SK-N-SH (cell line): ENCODE results near the gene ARHGEF6. TPM values are rescaled to one million over a fixed set of nuclear protein-coding genes. Genes with fewer than 3 reads are reported as not detected.

Source experiments
- CTCF ChIA-PET: fragments of 300-600, 350-600 bp; formaldehyde crosslinking; extraction: SDS; loops from one replicate; lab custom pipeline; 2021; lab: Yijun Ruan, JAX
- POLR2A ChIA-PET: fragments of 350-600 bp; sonication (Branson Sonifier 250); formaldehyde crosslinking; extraction: SDS; loops from one replicate; lab custom pipeline; 2020; ENCODE audit warnings: antibody characterized with exemption, inconsistent platforms; lab: Yijun Ruan, JAX
- DNase-seq: peaks from one replicate; pipeline ENCODE4 v3.0.0; 2012
- H2AFZ ChIP-seq: fragments of 200-600 bp; sonication (generic); 2 replicates; pipeline ENCODE4 v1.8.1; 2016; ENCODE audit warnings: antibody characterized with exemption, mild to moderate bottlenecking, low read depth
- H3F3A ChIP-seq: fragments of 200-600 bp; sonication (generic); replicated peaks from 2 replicates; pipeline ENCODE3; 2016; ENCODE audit warnings: antibody characterized with exemption, mild to moderate bottlenecking; ENCODE audit not compliant: insufficient read depth
- H3K27ac ChIP-seq, 2 experiments: fragments of 200-500 bp in 1 of 2; fragments of 200-600 bp in 1 of 2; sonication (Bioruptor generic) in 1 of 2; sonication (generic), shearing (Covaris generic) in 1 of 2; 2 replicates each; pipeline versions ENCODE4 v1.5.1 to v1.6.1; 2014 to 2016; ENCODE audit warnings: low read depth in 2 of 2, inconsistent platforms in 1 of 2, low read length in 1 of 2, mild to moderate bottlenecking in 1 of 2, mixed read lengths in 1 of 2
- H3K27me3 ChIP-seq: fragments of 200-600 bp; sonication (generic), shearing (Covaris generic); 2 replicates; pipeline ENCODE4 v1.6.1; 2016; ENCODE audit warnings: mixed run types; ENCODE audit not compliant: insufficient read depth
- H3K36me3 ChIP-seq, 2 experiments: fragments of 200-500 bp in 1 of 2; fragments of 200-600 bp in 1 of 2; sonication (Bioruptor generic) in 1 of 2; sonication (generic) in 1 of 2; replicated peaks in 1 of 2; 2 replicates each; pipeline versions ENCODE3 to v1.5.1; 2014 to 2016; ENCODE audit warnings: low read length in 1 of 2, mild to moderate bottlenecking in 1 of 2; ENCODE audit not compliant: insufficient read depth in 2 of 2, control insufficient read depth in 1 of 2
- H3K4me1 ChIP-seq, 2 experiments: fragments of 200-500 bp in 1 of 2; fragments of 200-600 bp in 1 of 2; sonication (Bioruptor generic) in 1 of 2; sonication (generic), shearing (Covaris generic) in 1 of 2; 2 replicates each; pipeline versions ENCODE4 v1.5.1 to v1.6.1; 2014 to 2016; ENCODE audit warnings: low read depth in 1 of 2, low read length in 1 of 2, mixed run types in 1 of 2; ENCODE audit not compliant: insufficient read depth in 2 of 2, control insufficient read depth in 1 of 2
- H3K4me2 ChIP-seq: fragments of 200-600 bp; sonication (generic), shearing (Covaris generic); 2 replicates; pipeline ENCODE4 v1.6.1; 2017; ENCODE audit warnings: mixed run types
- H3K4me3 ChIP-seq, 2 experiments: fragments of 200-500 bp in 1 of 2; fragments of 200-600 bp in 1 of 2; sonication (Bioruptor generic) in 1 of 2; sonication (generic), shearing (Covaris generic) in 1 of 2; 2 replicates each; pipeline versions ENCODE4 v1.5.1 to v1.8.1; 2014 to 2016; ENCODE audit warnings: low read depth in 2 of 2, inconsistent platforms in 1 of 2, low read length in 1 of 2, mild to moderate bottlenecking in 1 of 2, mixed read lengths in 1 of 2, moderate library complexity in 1 of 2
- H3K79me2 ChIP-seq: fragments of 200-600 bp; sonication (generic); 2 replicates; pipeline ENCODE4 v1.8.1; 2017; ENCODE audit warnings: mild to moderate bottlenecking; ENCODE audit not compliant: insufficient read depth
- H3K9ac ChIP-seq: fragments of 200-600 bp; sonication (generic); 2 replicates; pipeline ENCODE4 v1.6.1; 2017; ENCODE audit warnings: mixed run types
- H3K9me2 ChIP-seq: fragments of 200-600 bp; sonication (generic); 2 replicates; pipeline ENCODE4 v1.6.1; 2017; ENCODE audit warnings: mixed run types
- H3K9me3 ChIP-seq: fragments of 200-600 bp; sonication (generic); 2 replicates; pipeline ENCODE4 v1.6.1; 2017; ENCODE audit warnings: mixed run types, mild to moderate bottlenecking, moderate library complexity
- H4K20me1 ChIP-seq: fragments of 200-600 bp; sonication (generic); 2 replicates; pipeline ENCODE4 v1.6.1; 2017; ENCODE audit warnings: mild to moderate bottlenecking, mixed run types; ENCODE audit not compliant: insufficient read depth
- CTCF ChIP-seq: fragments of 200-600 bp; sonication (generic); IDR thresholded peaks from 2 replicates; pipeline ENCODE4 v1.6.1; 2017; ENCODE audit warnings: antibody characterized with exemption, mild to moderate bottlenecking, moderate library complexity
- EP300 ChIP-seq, 2 experiments: IDR thresholded peaks; 2 replicates each; pipeline versions ENCODE4 v1.4.0 to v1.6.1; 2012; ENCODE audit warnings: borderline replicate concordance in 1 of 2, low read depth in 1 of 2, low read length in 1 of 2
- MEF2A ChIP-seq: IDR thresholded peaks from 2 replicates; pipeline ENCODE4 v1.4.0; 2012; ENCODE audit warnings: low read depth, borderline replicate concordance
- NFIC ChIP-seq: IDR thresholded peaks from 2 replicates; pipeline ENCODE4 v1.4.0; 2012; ENCODE audit warnings: borderline replicate concordance
- POLR2AphosphoS5 ChIP-seq: IDR thresholded peaks from 2 replicates; pipeline ENCODE4 v1.6.1; 2012; ENCODE audit warnings: low read depth, low read length
- RAD21 ChIP-seq: IDR thresholded peaks from 2 replicates; pipeline ENCODE4 v1.6.1; 2012; ENCODE audit warnings: mild to moderate bottlenecking, low read length
- RXRA ChIP-seq: IDR thresholded peaks from 2 replicates; pipeline ENCODE4 v1.4.0; 2012; ENCODE audit warnings: low read depth, mild to moderate bottlenecking, borderline replicate concordance
- SIN3A ChIP-seq: IDR thresholded peaks from 2 replicates; pipeline ENCODE4 v1.6.1; 2012; ENCODE audit warnings: low read depth, mild to moderate bottlenecking, low read length, moderate library complexity, borderline replicate concordance
- TCF12 ChIP-seq: IDR thresholded peaks from 2 replicates; pipeline ENCODE4 v1.4.0; 2012
- TEAD4 ChIP-seq: IDR thresholded peaks from 2 replicates; pipeline ENCODE4 v1.4.0; 2012; ENCODE audit warnings: mild to moderate bottlenecking, borderline replicate concordance; ENCODE audit not compliant: insufficient read depth
- ZBTB33 ChIP-seq: IDR thresholded peaks from 2 replicates; pipeline ENCODE4 v1.4.0; 2012; ENCODE audit warnings: low read depth, borderline replicate concordance
- whole genome bisulfite sequencing: methylation state at CpG from one replicate; pipeline ENCODE4 v1.1.6; 2017; ENCODE audit warnings: low lambda C conversion rate; 5-methylcytosine and 5-hydroxymethylcytosine counted together
- polyA plus RNA-seq, 3 experiments: library from polyadenylated mRNA; depleted of rRNA; stranded (reverse); fragments of >200 nt; gene quantifications; 2 replicates each; pipeline ENCODE4 v1.2.3, GENCODE V29; 2012
- TF ChIP-seq, protein P1 (sequence below): IDR thresholded peaks from 2 replicates; pipeline ENCODE4; 2012
- TF ChIP-seq, protein P2 (sequence below): fragments of 150-350 bp; IDR thresholded peaks from 2 replicates; pipeline ENCODE4 v1.6.1; 2016; ENCODE audit warnings: mild to moderate bottlenecking, low read depth, low read length

ARHGEF6 gene
- polyA plus RNA-seq, 1 of the 3 experiments (the other 2 are of a cell fraction) = 2.7 TPM

GRCh38 chrX:136819031-136819703 is 38.4 kb upstream of the ARHGEF6 start:
- no peak overlapping the region for H3K27ac ChIP-seq
- POLR2A ChIA-PET = no interaction called here
- TF ChIP-seq MEF2A (no peak), EP300 (IDR thresholded peaks at IDR 0.05; ENCODE audit: borderline replicate concordance in 1 of 2, low read depth in 1 of 2, low read length in 1 of 2) (no peak), POLR2AphosphoS5 (no peak), SIN3A (no peak), TEAD4 (no peak), RAD21 (no peak), CTCF (no peak), NFIC (no peak), TCF12 (no peak), ZBTB33 (no peak), RXRA (no peak)
- TF ChIP-seq, protein P1, sequence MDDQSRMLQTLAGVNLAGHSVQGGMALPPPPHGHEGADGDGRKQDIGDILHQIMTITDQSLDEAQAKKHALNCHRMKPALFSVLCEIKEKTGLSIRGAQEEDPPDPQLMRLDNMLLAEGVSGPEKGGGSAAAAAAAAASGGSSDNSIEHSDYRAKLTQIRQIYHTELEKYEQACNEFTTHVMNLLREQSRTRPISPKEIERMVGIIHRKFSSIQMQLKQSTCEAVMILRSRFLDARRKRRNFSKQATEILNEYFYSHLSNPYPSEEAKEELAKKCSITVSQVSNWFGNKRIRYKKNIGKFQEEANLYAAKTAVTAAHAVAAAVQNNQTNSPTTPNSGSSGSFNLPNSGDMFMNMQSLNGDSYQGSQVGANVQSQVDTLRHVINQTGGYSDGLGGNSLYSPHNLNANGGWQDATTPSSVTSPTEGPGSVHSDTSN = no peak
- TF ChIP-seq, protein P2, sequence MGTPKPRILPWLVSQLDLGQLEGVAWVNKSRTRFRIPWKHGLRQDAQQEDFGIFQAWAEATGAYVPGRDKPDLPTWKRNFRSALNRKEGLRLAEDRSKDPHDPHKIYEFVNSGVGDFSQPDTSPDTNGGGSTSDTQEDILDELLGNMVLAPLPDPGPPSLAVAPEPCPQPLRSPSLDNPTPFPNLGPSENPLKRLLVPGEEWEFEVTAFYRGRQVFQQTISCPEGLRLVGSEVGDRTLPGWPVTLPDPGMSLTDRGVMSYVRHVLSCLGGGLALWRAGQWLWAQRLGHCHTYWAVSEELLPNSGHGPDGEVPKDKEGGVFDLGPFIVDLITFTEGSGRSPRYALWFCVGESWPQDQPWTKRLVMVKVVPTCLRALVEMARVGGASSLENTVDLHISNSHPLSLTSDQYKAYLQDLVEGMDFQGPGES = no peak
- TF ChIP-seq, all 33 proteins: peak for 0
- Histone ChIP-seq H3K4me1 (no peaks in the 10 kb centered on the region), H3K9ac (no peak overlapping the region), H3K4me3 (no peak overlapping the region), H4K20me1 (no peaks in the 10 kb centered on the region), H3K79me2 (no peaks in the 10 kb centered on the region), H3F3A (no peaks in the 10 kb centered on the region), H3K4me2 (no peak overlapping the region), H3K9me3 (no peaks in the 10 kb centered on the region), H2AFZ (no peak overlapping the region), H3K9me2 (no peaks in the 10 kb centered on the region), H3K36me3 (no peaks in the 10 kb centered on the region), H3K27me3 (no peaks in the 10 kb centered on the region)
- DNase-seq = no peak
- 57% methylated on average over 5 of the region's 5 CpGs for WGBS
- CTCF ChIA-PET = no interaction called here
